Heart right ventricle (tissue), 16 donors: ENCODE data around the gene CLIC6. TPM values are rescaled to one million over a fixed set of nuclear protein-coding genes. Genes with fewer than 3 reads are reported as not detected.

Experiments used
- ATAC-seq, 8 donors: fragments of 200-7000 bp; cut with Tn5 transposase; one replicate each; pipeline ENCODE4 v1.9.1; 2020; ENCODE audit warnings: mild to moderate bottlenecking in 8 of 8, moderate library complexity in 8 of 8, moderate number of reproducible peaks in 1 of 8
- DNase-seq, 2 donors: peaks; one replicate each; pipeline ENCODE4 v3.0.0-alpha.2; 2020
- H3K27ac ChIP-seq, 10 donors: fragments of 200-600 bp; sonication (generic) in 2 of 10; one replicate each; pipeline versions ENCODE4 v1.5.0 to v1.8.0; 2020 to 2022; ENCODE audit warnings: mild to moderate bottlenecking in 3 of 10
- H3K27me3 ChIP-seq, 7 donors: fragments of 200-600 bp; one replicate each; pipeline ENCODE4 v1.8.0; 2021 to 2022; ENCODE audit warnings: mild to moderate bottlenecking in 2 of 7
- H3K36me3 ChIP-seq, 9 donors: fragments of 200-600 bp; sonication (generic) in 1 of 9; one replicate each; pipeline versions ENCODE4 v1.5.0 to v1.8.0; 2020 to 2022; ENCODE audit warnings: mild to moderate bottlenecking in 2 of 9
- H3K4me1 ChIP-seq, 9 donors: fragments of 200-600 bp; sonication (generic) in 1 of 9; one replicate each; pipeline versions ENCODE4 v1.5.0 to v1.8.0; 2020 to 2022; ENCODE audit warnings: mild to moderate bottlenecking in 4 of 9
- H3K4me3 ChIP-seq, 10 donors: fragments of 200-600 bp; sonication (generic) in 2 of 10; one replicate each; pipeline versions ENCODE4 v1.5.0 to v1.8.0; 2020 to 2022; ENCODE audit warnings: mild to moderate bottlenecking in 7 of 10, moderate library complexity in 2 of 10
- H3K9me3 ChIP-seq, 11 donors: fragments of 200-600 bp in 10 of 11; sonication (generic) in 2 of 11; one replicate each; pipeline versions ENCODE4 v1.5.0 to v1.8.0; 2013 to 2022; ENCODE audit warnings: mild to moderate bottlenecking in 2 of 11, control low read depth in 1 of 11, moderate library complexity in 1 of 11
- CTCF ChIP-seq, 9 donors: fragments of 200-600 bp; sonication (generic) in 2 of 9; IDR thresholded peaks; one replicate each; pipeline versions ENCODE4 v1.5.0 to v1.8.0; 2021 to 2022; ENCODE audit warnings: antibody characterized with exemption in 9 of 9, mild to moderate bottlenecking in 5 of 9, moderate library complexity in 1 of 9
- WGBS, 2 donors: extraction: QIAGEN DNeasy Blood & Tissue Kit; methylation state at CpG; one replicate each; pipeline ENCODE4 v1.1.7; 2013; ENCODE audit warnings: inconsistent platforms in 1 of 2; 5-methylcytosine and 5-hydroxymethylcytosine counted together
- intact Hi-C, 10 donors: fragments of 100-400 bp; cut with DNase I; formaldehyde crosslinking; loops; one replicate each; pipeline versions ENCODE4 v1.11.1 to v1.14.2; 2022
- polyA plus RNA-seq, 2 donors: library from polyadenylated mRNA; stranded (reverse); fragments of 200-250 nt; gene quantifications; one replicate each; pipeline ENCODE4 v1.2.3, GENCODE V29; 2013
- total RNA-seq, 10 donors: library from RNA; stranded (reverse); fragmentation: NEBNext Ultra II Directional in 3 of 10; extraction: Animal tissue kit (Norgen Biotek cat#: 25700) in 3 of 10; gene quantifications; one replicate each; pipeline versions ENCODE4 v1.2.1 to v1.2.4, GENCODE V29; 2021 to 2023
- donor health status: Arrhythmogenic right ventricular cardiomyopathy.
- donor health status: ischemic (EF 13 %, LVEDD 7.1; RV severe dilation, severe dysfunction).
- donor health status: healthy with polysubstance abuse.
- donor health status: DM: no; HTN: yes; CAD: no.
- donor health status: DM: no; HTN: no; CAD: no.
- donor health status: ischemic (EF 25% LVEDD 6.9; RV normal size, moderate dysfunction).
- donor health status: ischemic (EF 25% LVEDD 5.7; RV mildly dilated, moderate dysfunction).
- donor health status: healthy.
- donor health status: DM: yes; HTN: yes; CAD: no.
- donor health status: Ischemic cardiomyopathy.
- donor health status: ischemic (EF 35%, LVEDD 5.7; RV mildly dilated, moderate dysfunction).
- donor health status: nonischemic (EF 11% LVEDD 7.7; RV severe dilation, severe dysfunction).
- donor health status: DM: yes; HTN: yes; CAD: no.
- donor health status: PGD.
- donor health status: ischemic (EF 29% LVEDD 5.4; RV normal size, mild dysfunction).
- donor health status: nonischemic (EF 23%, LVEDD 6.1; RV moderate dilation, normal function).

CLIC6 gene
- total and polyA plus RNA-seq, 12 donors: 0.21 to 8.1 (median 2.4) TPM

- 82 to 86% methylated on average over 10 of the region's 10 CpGs for WGBS, 2 donors
- peaks cover 0 to 11% (median 0%) of the 10 kb centered on the region in 7 donors for H3K27me3 ChIP-seq
- intact Hi-C loops: no loop called here
- TF ChIP-seq CTCF (IDR thresholded peaks at IDR 0.05): no peak
- H3K4me3 ChIP-seq: no peak overlapping the region
- no peaks in the 10 kb centered on the region for H3K9me3 ChIP-seq
- DNase-seq: no peak
- ATAC-seq: no peak
- no peaks in the 10 kb centered on the region for H3K4me1 ChIP-seq
- no peak overlapping the region for H3K27ac ChIP-seq
- no peaks in the 10 kb centered on the region for H3K36me3 ChIP-seq
Observed at GRCh38 chr21:34700605-34701004, 31.8 kb downstream of the CLIC6 start.

GRCh38 chr21:34701726-34702125 lies 32.9 kb downstream of the CLIC6 start:
- H3K36me3 ChIP-seq: no peaks in the 10 kb centered on the region
- no peaks in the 10 kb centered on the region for H3K9me3 ChIP-seq
- no peak for TF ChIP-seq CTCF (IDR thresholded peaks at IDR 0.05)
- H3K27ac ChIP-seq: peak overlapping the region in 2 of 10 donors; percentile 53 to 75
- ATAC-seq (no peak), DNase-seq (no peak)
- intact Hi-C loops: no loop called here
- H3K4me1 ChIP-seq: no peaks in the 10 kb centered on the region
- H3K27me3 ChIP-seq: peaks cover 0 to 14% (median 0%) of the 10 kb centered on the region in 7 donors
- no peak overlapping the region for H3K4me3 ChIP-seq
- 86 to 88% methylated on average over 8 of the region's 8 CpGs for WGBS, 2 donors

GRCh38 chr21:34702341-34703170 lies 33.8 kb downstream of the CLIC6 start:
- intact Hi-C loops: no loop called here
- no peaks in the 10 kb centered on the region for H3K4me1 ChIP-seq
- no peaks in the 10 kb centered on the region for H3K9me3 ChIP-seq
- H3K36me3 ChIP-seq: no peaks in the 10 kb centered on the region
- H3K27ac ChIP-seq: peak overlapping the region in 2 of 10 donors; percentile 53 to 81
- ATAC-seq (peak in 5 of 8 donors; percentile 16 to 82 (median 53)), DNase-seq (peak in 1 of 2 donors; percentile 25)
- no peak for TF ChIP-seq CTCF (IDR thresholded peaks at IDR 0.05)
- whole genome bisulfite sequencing, 2 donors: 68 to 71% methylated on average over 22 of the region's 22 CpGs
- H3K4me3 ChIP-seq: no peak overlapping the region
- H3K27me3 ChIP-seq: peaks cover 0 to 14% (median 0%) of the 10 kb centered on the region in 7 donors

- no peak for DNase-seq
- Histone ChIP-seq H3K4me3 (no peak overlapping the region), H3K36me3 (no peaks in the 10 kb centered on the region), H3K9me3 (no peaks in the 10 kb centered on the region), H3K27me3 (peaks cover 0 to 18% (median 0%) of the 10 kb centered on the region in 7 donors), H3K4me1 (no peaks in the 10 kb centered on the region), H3K27ac (peak overlapping the region in 2 of 10 donors; percentile 22 to 81)
- 91% methylated on average over 12 of the region's 12 CpGs for WGBS, 2 donors
- ATAC-seq: no peak
- intact Hi-C loops: no loop called here
- no peak for TF ChIP-seq CTCF (IDR thresholded peaks at IDR 0.05)
Observed at GRCh38 chr21:34703571-34703970, 34.8 kb downstream of the CLIC6 start.
